SK-N-MC (cell line): ENCODE results near the gene PMCH.
"Not testable (repeated sequence)": the region's sequence is repeated elsewhere in the genome, so short reads cannot be mapped to it uniquely, and the experiment has no call there.

Experiments
- DNase-seq: peaks from one replicate; pipeline ENCODE4 v3.0.0-alpha.2; 2011; ENCODE audit warnings: low read depth, low spot score
- H3K27ac ChIP-seq: fragments of 200-600 bp; sonication (generic); 2 replicates; pipeline ENCODE4 v1.5.1; 2016; ENCODE audit warnings: mixed run types
- H3K36me3 ChIP-seq: fragments of 200-600 bp; sonication (generic); 2 replicates; pipeline ENCODE4 v1.6.1; 2017; ENCODE audit warnings: antibody characterized with exemption, low read length, mixed read lengths; ENCODE audit not compliant: insufficient read depth
- H3K4me3 ChIP-seq: fragments of 200-600 bp; sonication (generic); 2 replicates; pipeline ENCODE4 v1.5.1; 2016
- H3K9ac ChIP-seq: fragments of 200-600 bp; sonication (generic); 2 replicates; pipeline ENCODE4 v1.8.0; 2017; ENCODE audit warnings: mixed run types, mixed read lengths; ENCODE audit not compliant: insufficient read length
- H3K9me3 ChIP-seq: fragments of 200-600 bp; sonication (generic); 2 replicates; pipeline ENCODE4 v1.6.1; 2017; ENCODE audit warnings: low read depth, mild to moderate bottlenecking, antibody characterized with exemption, low read length, moderate library complexity, mixed read lengths
- EZH2 ChIP-seq: fragments of 200-600 bp; sonication (generic); IDR thresholded peaks from one replicate; pipeline ENCODE4 v1.6.1; 2017; ENCODE audit warnings: antibody characterized with exemption
- FOXP2 ChIP-seq: optimal IDR thresholded peaks from 2 replicates; pipeline ENCODE3; 2011; ENCODE audit warnings: mild to moderate bottlenecking, moderate library complexity; ENCODE audit not compliant: insufficient read depth; ENCODE audit errors: extremely low read length, control extremely low read depth
- POLR2AphosphoS5 ChIP-seq: IDR thresholded peaks from 2 replicates; pipeline ENCODE4 v1.6.1; 2012; ENCODE audit warnings: mild to moderate bottlenecking, low read depth, low read length, borderline replicate concordance

PMCH gene

GRCh38 chr12:102169922-102170621 lies 27.6 kb downstream of the PMCH start:
- DNase-seq: no peak
- no peaks in the 10 kb centered on the region for H3K9me3 ChIP-seq
- TF ChIP-seq POLR2AphosphoS5 (no peak), FOXP2 (no peak), EZH2 (no peak)
- H3K36me3 ChIP-seq: peaks cover 12% of the 10 kb centered on the region
- H3K27ac ChIP-seq: no peak overlapping the region
- no peak overlapping the region for H3K9ac ChIP-seq
- no peak overlapping the region for H3K4me3 ChIP-seq

- no peak for DNase-seq
- Histone ChIP-seq H3K27ac (no peak overlapping the region), H3K9ac (no peak overlapping the region), H3K36me3 (peaks cover 12% of the 10 kb centered on the region), H3K9me3 (no peaks in the 10 kb centered on the region), H3K4me3 (no peak overlapping the region)
- no peak for TF ChIP-seq EZH2
- no peak for TF ChIP-seq FOXP2
- TF ChIP-seq POLR2AphosphoS5: no peak
These were observed 29.6 kb downstream of the PMCH start for GRCh38 chr12:102167821-102168604.

- Histone ChIP-seq H3K9me3 (no peaks in the 10 kb centered on the region), H3K27ac (no peak overlapping the region), H3K4me3 (no peak overlapping the region), H3K36me3 (0 out of 2 replicates have a peak, but pooled peaks cover 5% of the 10 kb centered on the region), H3K9ac (no peak overlapping the region)
- TF ChIP-seq FOXP2 (no peak), EZH2 (no peak), POLR2AphosphoS5 (no peak)
- no peak for DNase-seq
These were observed 34.2 kb downstream of the PMCH start for GRCh38 chr12:102163383-102163782.

- not testable (repeated sequence) for H3K9me3 ChIP-seq, DNase-seq, H3K36me3 ChIP-seq, H3K27ac ChIP-seq, H3K9ac ChIP-seq, H3K4me3 ChIP-seq
These were observed 42.4 kb downstream of the PMCH start for GRCh38 chr12:102155206-102155605.

- H3K27ac ChIP-seq, DNase-seq, H3K4me3 ChIP-seq, H3K9ac ChIP-seq, H3K9me3 ChIP-seq: not testable (repeated sequence)
- H3K36me3 ChIP-seq: peaks cover 21% of the 10 kb centered on the region
These were observed 50.5 kb downstream of the PMCH start for GRCh38 chr12:102147062-102147587.
